Omental fat pad (tissue), 4 donors: Measurements from ENCODE around the gene TATDN3. TPM values are rescaled to one million over a fixed set of nuclear protein-coding genes. Genes with fewer than 3 reads are reported as not detected.
"Not testable (repeated sequence)": the region's sequence is repeated elsewhere in the genome, so short reads cannot be mapped to it uniquely, and the experiment has no call there.

Source experiments
- ATAC-seq: fragments of 150-250 bp; one replicate; pipeline ENCODE4 v1.9.1; 2016; ENCODE audit warnings: mild to moderate bottlenecking, moderate library complexity; ENCODE audit not compliant: low FRiP score
- DNase-seq: peaks from one replicate; pipeline ENCODE4 v3.0.0-alpha.2; 2019; ENCODE audit warnings: low spot score
- CTCF ChIP-seq, 3 donors: fragments of 450-650 bp; IDR thresholded peaks; one replicate each; pipeline ENCODE4 v1.5.1; 2016 to 2017; ENCODE audit warnings: antibody characterized with exemption in 3 of 3, mild to moderate bottlenecking in 3 of 3, moderate library complexity in 2 of 3
- total RNA-seq, 4 donors: library from RNA; depleted of rRNA; stranded (reverse); fragments of >200 nt; gene quantifications; one replicate each; pipeline ENCODE4 v1.1.0, GENCODE V29; 2016

Gene TATDN3
- total RNA-seq, 4 donors from 2014 or later = 10.1 to 15.9 (median 13.3) TPM

GRCh38 chr1:212762839-212763238 is 28.9 kb upstream of the TATDN3 start:
- ATAC-seq = no peak
- no peak for DNase-seq
- TF ChIP-seq CTCF (IDR thresholded peaks at IDR 0.05) = no peak

- DNase-seq, ATAC-seq: not testable (repeated sequence)
These were observed 26.9 kb upstream of the TATDN3 start for GRCh38 chr1:212764718-212765281.

GRCh38 chr1:212766825-212767224 is 24.9 kb upstream of the TATDN3 start:
- not testable (repeated sequence) for DNase-seq, ATAC-seq

GRCh38 chr1:212769459-212770167 is 22.1 kb upstream of the TATDN3 start:
- DNase-seq (no peak), ATAC-seq (no peak)
- no peak for TF ChIP-seq CTCF (IDR thresholded peaks at IDR 0.05)

GRCh38 chr1:212771341-212771740 is 20.4 kb upstream of the TATDN3 start:
- no peak for TF ChIP-seq CTCF (IDR thresholded peaks at IDR 0.05)
- DNase-seq = no peak
- no peak for ATAC-seq

GRCh38 chr1:212773011-212773410 is 18.7 kb upstream of the TATDN3 start:
- TF ChIP-seq CTCF (IDR thresholded peaks at IDR 0.05) = no peak
- no peak for DNase-seq
- ATAC-seq = no peak

- no peak for TF ChIP-seq CTCF (IDR thresholded peaks at IDR 0.05)
- no peak for DNase-seq
- no peak for ATAC-seq
These were observed 17.1 kb upstream of the TATDN3 start for GRCh38 chr1:212774584-212774983.

- ATAC-seq (no peak), DNase-seq (no peak)
- TF ChIP-seq CTCF (IDR thresholded peaks at IDR 0.05) = no peak
These were observed 16.5 kb upstream of the TATDN3 start for GRCh38 chr1:212775241-212775640.
